Smooth muscle cell (in vitro differentiated cells): ENCODE measurements around the gene TOP2B. TPM values are rescaled to one million over a fixed set of nuclear protein-coding genes. Genes with fewer than 3 reads are reported as not detected.

Experiments used
- DNase-seq: peaks from one replicate; lab custom pipeline; 2025; ENCODE audit not compliant: unreplicated experiment; lab: John Stamatoyannopoulos, UW
- H2AFZ ChIP-seq: fragments of 200-600 bp; sonication (generic); 2 replicates; pipeline ENCODE4 v1.6.0; 2016; ENCODE audit warnings: antibody characterized with exemption, low read depth, mild to moderate bottlenecking
- H3F3A ChIP-seq: fragments of 200-600 bp; sonication (generic); 2 replicates; pipeline ENCODE4 v1.6.0; 2017; ENCODE audit warnings: antibody characterized with exemption, low read depth
- H3K27ac ChIP-seq: fragments of 200-600 bp; sonication (generic); 2 replicates; pipeline ENCODE4 v1.5.1; 2016; ENCODE audit warnings: low read depth, mild to moderate bottlenecking
- H3K27me3 ChIP-seq: fragments of 200-600 bp; sonication (generic); 2 replicates; pipeline ENCODE4 v1.6.1; 2016; ENCODE audit warnings: low read depth, mild to moderate bottlenecking
- H3K36me3 ChIP-seq: fragments of 200-600 bp; sonication (generic); 2 replicates; pipeline ENCODE4 v1.5.1; 2016; ENCODE audit warnings: low read depth
- H3K4me1 ChIP-seq: fragments of 200-600 bp; sonication (generic); 2 replicates; pipeline ENCODE4 v1.5.1; 2016; ENCODE audit warnings: low read depth
- H3K4me2 ChIP-seq: fragments of 200-600 bp; sonication (generic); 2 replicates; pipeline ENCODE4 v1.6.0; 2016; ENCODE audit warnings: mild to moderate bottlenecking
- H3K4me3 ChIP-seq: fragments of 200-600 bp; sonication (generic); 2 replicates; pipeline ENCODE4 v1.5.1; 2016; ENCODE audit warnings: mild to moderate bottlenecking
- H3K79me2 ChIP-seq: fragments of 200-600 bp; sonication (generic); 2 replicates; pipeline ENCODE4 v1.6.0; 2016; ENCODE audit warnings: low read depth, mild to moderate bottlenecking
- H3K9ac ChIP-seq: fragments of 200-600 bp; sonication (generic); 2 replicates; pipeline ENCODE4 v1.6.0; 2016; ENCODE audit warnings: low read depth
- H3K9me3 ChIP-seq: fragments of 200-600 bp; sonication (generic); replicated peaks from 2 replicates; pipeline ENCODE4 v1.5.1; 2016; ENCODE audit warnings: low read depth
- H4K20me1 ChIP-seq: fragments of 200-600 bp; sonication (generic); 2 replicates; pipeline ENCODE4 v1.6.0; 2016; ENCODE audit warnings: low read depth
- CTCF ChIP-seq: fragments of 200-600 bp; sonication (generic); IDR thresholded peaks from 2 replicates; pipeline ENCODE4 v1.5.1; 2017; ENCODE audit warnings: borderline replicate concordance, mild to moderate bottlenecking, antibody characterized with exemption; ENCODE audit not compliant: insufficient read depth, poor library complexity, severe bottlenecking
- WGBS: methylation state at CpG from one replicate; pipeline ENCODE4 v1.1.7; 2016; ENCODE audit warnings: low lambda C conversion rate; 5-methylcytosine and 5-hydroxymethylcytosine counted together
- polyA plus RNA-seq: library from polyadenylated mRNA; unstranded; fragments of >200 nt; fragmentation: Nextera tagmentation; extraction: Ambion mirVana; gene quantifications from 2 replicates; pipeline ENCODE4 v1.2.1, GENCODE V29; 2016
- total RNA-seq: library from RNA; depleted of rRNA; stranded (reverse); fragments of >200 nt; gene quantifications from 2 replicates; pipeline ENCODE4 v1.2.3, GENCODE V29; 2014

The TOP2B gene
- total and polyA plus RNA-seq, 2 experiments from 2014 or later, result 70.2 to 132 TPM

GRCh38 chr3:25572919-25573385 lies 91.8 kb downstream of the TOP2B start:
- Histone ChIP-seq H3K27ac (peak overlapping the region; percentile 93), H3K27me3 (no peaks in the 10 kb centered on the region), H3F3A (peaks cover 14% of the 10 kb centered on the region), H3K4me1 (no peaks in the 10 kb centered on the region), H3K4me3 (no peak overlapping the region), H3K79me2 (peaks cover 16% of the 10 kb centered on the region), H2AFZ (no peak overlapping the region), H3K36me3 (peaks cover 4% of the 10 kb centered on the region), H4K20me1 (peaks cover 5% of the 10 kb centered on the region), H3K4me2 (peak overlapping the region; percentile 49), H3K9ac (peak overlapping the region; percentile 56), H3K9me3 (no peaks in the 10 kb centered on the region)
- 23% methylated on average over 14 of the region's 14 CpGs for WGBS
- TF ChIP-seq CTCF, result no peak
- no peak for DNase-seq

DNA sequence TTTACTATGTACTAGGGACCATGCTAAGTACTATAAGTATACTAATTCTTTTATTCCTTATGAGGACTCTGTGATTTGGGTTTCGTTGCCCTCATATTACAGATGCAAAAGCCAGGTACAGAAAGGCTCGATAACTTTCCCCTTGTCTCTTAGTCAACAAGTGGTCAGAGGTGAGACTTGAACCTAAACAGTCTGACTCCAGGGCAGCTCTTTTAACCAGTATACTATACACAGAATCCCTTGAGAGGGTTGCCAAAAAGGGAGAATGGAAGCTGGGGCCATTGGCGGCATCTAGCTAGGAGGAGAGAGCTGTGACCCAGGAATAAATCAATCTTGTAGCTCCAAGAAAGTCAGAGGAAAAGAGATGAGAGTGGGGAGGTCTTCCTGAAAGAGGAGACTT lies 92.4 kb downstream of the TOP2B start:
- WGBS, result 95% methylated on average over 3 of the region's 3 CpGs
- Histone ChIP-seq H3K4me3 (no peak overlapping the region), H3K27ac (peak overlapping the region; percentile 93), H3K9ac (peak overlapping the region; percentile 18), H4K20me1 (peaks cover 7% of the 10 kb centered on the region), H3K27me3 (no peaks in the 10 kb centered on the region), H3K79me2 (peaks cover 22% of the 10 kb centered on the region), H3K36me3 (peaks cover 4% of the 10 kb centered on the region), H3F3A (peaks cover 14% of the 10 kb centered on the region), H2AFZ (no peak overlapping the region), H3K4me2 (peak overlapping the region; percentile 49), H3K9me3 (no peaks in the 10 kb centered on the region), H3K4me1 (no peaks in the 10 kb centered on the region)
- no peak for TF ChIP-seq CTCF
- DNase-seq, result no peak

GRCh38 chr3:25571285-25571684 lies 93.4 kb downstream of the TOP2B start:
- Histone ChIP-seq H3K36me3 (peaks cover 4% of the 10 kb centered on the region), H3K4me2 (no peak overlapping the region), H3K4me1 (no peaks in the 10 kb centered on the region), H3K4me3 (no peak overlapping the region), H3K27ac (no peak overlapping the region), H3K79me2 (peaks cover 33% of the 10 kb centered on the region), H3K9me3 (no peaks in the 10 kb centered on the region), H3K27me3 (no peaks in the 10 kb centered on the region), H3K9ac (no peak overlapping the region), H2AFZ (no peak overlapping the region), H3F3A (peaks cover 14% of the 10 kb centered on the region), H4K20me1 (peaks cover 11% of the 10 kb centered on the region)
- DNase-seq, result no peak
- no peak for TF ChIP-seq CTCF
- 86% methylated on average over 6 of the region's 6 CpGs for WGBS

GRCh38 chr3:25568525-25569078 lies 96.1 kb downstream of the TOP2B start:
- H2AFZ ChIP-seq, result no peak overlapping the region

More at GRCh38 chr3:25568525-25569078, 96.1 kb downstream of the TOP2B start:
- WGBS, result 96% methylated on average over 10 of the region's 10 CpGs
- Histone ChIP-seq H3K79me2 (peaks cover 42% of the 10 kb centered on the region), H3K36me3 (peaks cover 4% of the 10 kb centered on the region), H3K9me3 (no peaks in the 10 kb centered on the region), H3F3A (peaks cover 4% of the 10 kb centered on the region), H3K4me1 (no peaks in the 10 kb centered on the region), H3K27ac (no peak overlapping the region), H4K20me1 (peaks cover 22% of the 10 kb centered on the region), H3K27me3 (no peaks in the 10 kb centered on the region), H3K4me3 (no peak overlapping the region), H3K9ac (no peak overlapping the region), H3K4me2 (no peak overlapping the region)
- DNase-seq, result no peak
- TF ChIP-seq CTCF, result no peak
